Neutrophil (primary cell): ENCODE measurements around the gene GNLY.

Source experiments
- H3K27ac ChIP-seq: fragments of 200-600 bp; sonication (generic); 2 replicates; pipeline ENCODE4 v1.5.1; 2016; ENCODE audit warnings: mild to moderate bottlenecking, moderate library complexity
- H3K27me3 ChIP-seq: fragments of 200-600 bp; sonication (generic); 2 replicates; pipeline ENCODE4 v1.6.0; 2016; ENCODE audit warnings: mild to moderate bottlenecking
- H3K36me3 ChIP-seq: fragments of 200-600 bp; sonication (generic); 2 replicates; pipeline ENCODE4 v1.5.1; 2017
- H3K4me1 ChIP-seq, 2 experiments: fragments of 200-600 bp in 1 of 2; sonication (generic) in 1 of 2; 1 replicate in 1 of 2; 2 replicates in 1 of 2; pipeline versions ENCODE4 v1.5.1 to v1.6.1; 2013 to 2016; ENCODE audit warnings: low read depth in 1 of 2, low read length in 1 of 2, mild to moderate bottlenecking in 1 of 2, moderate library complexity in 1 of 2; ENCODE audit not compliant: control insufficient read depth in 1 of 2, insufficient read depth in 1 of 2
- H3K4me3 ChIP-seq, 2 experiments: fragments of 200-600 bp in 1 of 2; sonication (generic) in 1 of 2; 1 replicate in 1 of 2; 2 replicates in 1 of 2; pipeline ENCODE4 v1.5.1; 2013 to 2016; ENCODE audit warnings: low read depth in 1 of 2, low read length in 1 of 2, mild to moderate bottlenecking in 1 of 2, moderate library complexity in 1 of 2
- H3K9me3 ChIP-seq: fragments of 200-600 bp; sonication (generic); 2 replicates; pipeline ENCODE4 v1.5.1; 2016
- TF ChIP-seq, protein P1 (sequence below): fragments of 200-600 bp; sonication (generic); IDR thresholded peaks from 2 replicates; pipeline ENCODE4 v1.5.1; 2016; ENCODE audit warnings: antibody characterized with exemption

GNLY gene

DNA sequence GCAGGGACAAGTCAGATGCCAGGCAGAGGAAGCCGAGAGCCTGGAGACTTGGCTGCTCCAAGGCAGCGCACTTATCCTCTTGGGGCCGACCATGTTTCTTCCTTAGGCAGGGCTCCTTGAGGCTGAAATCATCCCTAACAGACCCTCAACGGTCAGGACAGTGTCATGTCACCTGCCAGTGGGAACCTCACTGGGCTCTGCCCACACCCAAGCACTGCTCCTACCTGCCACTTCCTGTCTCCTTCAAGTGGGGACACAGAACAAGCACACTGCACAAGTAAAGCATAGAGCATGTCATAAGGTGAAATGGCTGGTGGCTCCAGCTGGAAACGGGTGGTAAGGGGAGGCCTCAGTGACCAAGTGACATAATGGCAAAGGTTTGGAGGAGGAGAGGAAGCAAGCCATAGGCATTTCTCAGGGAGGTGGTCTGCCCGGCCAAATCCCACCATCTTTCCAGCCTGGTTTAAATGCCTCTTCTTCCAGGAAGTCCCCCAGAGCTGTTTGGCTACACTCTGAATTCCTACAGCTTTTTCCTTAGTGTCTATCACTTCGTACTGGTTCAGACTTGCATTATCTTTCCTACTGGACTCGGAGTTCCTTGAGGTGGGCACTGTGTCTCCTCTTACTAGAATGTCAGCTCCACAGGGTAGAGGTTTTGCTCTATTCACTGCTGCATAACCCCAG, 52.3 kb downstream of the GNLY start:
- H3K36me3 ChIP-seq = no peaks in the 10 kb centered on the region
- no peaks in the 10 kb centered on the region for H3K4me1 ChIP-seq
- H3K27ac ChIP-seq = no peak overlapping the region
- H3K9me3 ChIP-seq = no peaks in the 10 kb centered on the region
- TF ChIP-seq, protein P1, sequence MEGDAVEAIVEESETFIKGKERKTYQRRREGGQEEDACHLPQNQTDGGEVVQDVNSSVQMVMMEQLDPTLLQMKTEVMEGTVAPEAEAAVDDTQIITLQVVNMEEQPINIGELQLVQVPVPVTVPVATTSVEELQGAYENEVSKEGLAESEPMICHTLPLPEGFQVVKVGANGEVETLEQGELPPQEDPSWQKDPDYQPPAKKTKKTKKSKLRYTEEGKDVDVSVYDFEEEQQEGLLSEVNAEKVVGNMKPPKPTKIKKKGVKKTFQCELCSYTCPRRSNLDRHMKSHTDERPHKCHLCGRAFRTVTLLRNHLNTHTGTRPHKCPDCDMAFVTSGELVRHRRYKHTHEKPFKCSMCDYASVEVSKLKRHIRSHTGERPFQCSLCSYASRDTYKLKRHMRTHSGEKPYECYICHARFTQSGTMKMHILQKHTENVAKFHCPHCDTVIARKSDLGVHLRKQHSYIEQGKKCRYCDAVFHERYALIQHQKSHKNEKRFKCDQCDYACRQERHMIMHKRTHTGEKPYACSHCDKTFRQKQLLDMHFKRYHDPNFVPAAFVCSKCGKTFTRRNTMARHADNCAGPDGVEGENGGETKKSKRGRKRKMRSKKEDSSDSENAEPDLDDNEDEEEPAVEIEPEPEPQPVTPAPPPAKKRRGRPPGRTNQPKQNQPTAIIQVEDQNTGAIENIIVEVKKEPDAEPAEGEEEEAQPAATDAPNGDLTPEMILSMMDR = no peak
- peaks cover 75% of the 10 kb centered on the region for H3K27me3 ChIP-seq
- no peak overlapping the region for H3K4me3 ChIP-seq

DNA sequence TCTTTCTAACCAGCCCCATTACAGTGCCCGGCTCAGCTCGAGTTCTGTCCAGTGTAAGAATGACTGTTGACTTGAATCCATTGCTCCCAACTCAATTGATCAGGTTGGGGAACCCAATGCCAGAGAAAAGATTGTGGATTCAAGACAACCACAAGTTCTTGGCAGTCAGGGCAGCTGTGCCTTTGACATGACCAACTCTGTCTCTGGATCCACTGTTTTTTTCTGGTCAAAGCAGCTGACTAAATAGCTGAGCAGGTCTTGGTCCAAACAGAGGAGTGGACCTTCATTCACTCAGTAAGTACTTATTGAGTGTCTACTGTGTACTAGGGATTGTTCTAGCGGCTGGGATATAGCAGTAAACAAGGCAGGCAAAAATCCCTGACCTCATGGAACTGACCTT, 53.3 kb downstream of the GNLY start:
- H3K4me1 ChIP-seq = no peaks in the 10 kb centered on the region
- TF ChIP-seq, protein P1 = no peak
- no peaks in the 10 kb centered on the region for H3K9me3 ChIP-seq
- no peak overlapping the region for H3K27ac ChIP-seq
- no peaks in the 10 kb centered on the region for H3K36me3 ChIP-seq
- peaks cover 77% of the 10 kb centered on the region for H3K27me3 ChIP-seq
- H3K4me3 ChIP-seq = no peak overlapping the region

DNA sequence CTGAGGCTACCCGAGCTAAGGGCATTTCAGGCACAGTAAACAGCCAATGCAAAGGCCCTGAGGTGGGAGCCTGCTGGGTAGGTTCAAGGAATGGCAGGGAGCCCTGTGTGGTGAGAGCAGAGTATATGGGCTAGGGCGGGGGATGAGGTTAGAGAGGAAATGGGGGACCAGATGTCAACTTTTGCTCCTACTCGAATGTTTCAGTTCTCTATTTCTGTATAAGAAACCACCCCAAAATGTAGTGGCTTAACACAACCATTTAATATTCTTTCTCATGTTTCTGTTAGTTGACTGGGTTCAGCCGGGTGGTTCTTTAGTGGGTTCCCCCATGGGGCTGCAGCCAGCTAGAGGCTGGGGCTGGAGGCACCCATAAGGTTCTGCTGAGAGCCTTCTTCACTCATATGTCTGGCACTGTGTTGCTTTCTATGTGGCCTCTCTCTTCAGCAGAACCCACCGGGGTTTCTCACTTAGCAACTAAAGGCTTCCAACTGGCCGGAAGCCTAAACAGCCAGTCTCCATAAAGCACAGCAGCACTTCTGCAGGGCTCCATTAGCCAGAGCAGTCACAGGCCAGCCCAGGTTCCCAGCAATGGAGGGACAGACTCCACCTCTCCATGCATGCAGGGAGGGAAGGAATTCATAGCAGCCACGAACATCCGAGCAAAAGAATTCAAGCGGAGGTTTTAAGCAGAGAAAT, 54.0 kb downstream of the GNLY start:
- Histone ChIP-seq H3K4me1 (peaks cover 2 to 4% of the 10 kb centered on the region in 2 experiments), H3K27ac (no peak overlapping the region), H3K36me3 (no peaks in the 10 kb centered on the region), H3K4me3 (no peak overlapping the region), H3K27me3 (peaks cover 77% of the 10 kb centered on the region), H3K9me3 (no peaks in the 10 kb centered on the region)
- TF ChIP-seq, protein P1 = no peak
